ENCODE results near the gene B3GNT2. TPM values are rescaled to one million over a fixed set of nuclear protein-coding genes. Genes with fewer than 3 reads are reported as not detected.
"Not testable (repeated sequence)": the region's sequence is repeated elsewhere in the genome, so short reads cannot be mapped to it uniquely, and the experiment has no call there.

B3GNT2 gene
- total and polyA plus RNA-seq, 7 donors, result 2.3 to 3.2 (median 2.9) TPM

GRCh38 chr2:62158444-62159121 is 37.3 kb upstream of the B3GNT2 start:
- Histone ChIP-seq H3K36me3 (ENCODE audit: insufficient read depth in 1 of 2, low read depth in 1 of 2) (no peaks in the 10 kb centered on the region), H3K9me3 (peaks cover 7% of the 10 kb centered on the region), H3K4me3 (no peak overlapping the region), H3K27me3 (ENCODE audit: insufficient read depth in 3 of 3, low read length in 2 of 3) (no peaks in the 10 kb centered on the region), H3K4me1 (no peaks in the 10 kb centered on the region), H3K27ac (no peak overlapping the region)
- intact Hi-C loops (cut with DNase I), result no loop called here
- no peak for DNase-seq
- no peak for TF ChIP-seq CTCF (IDR thresholded peaks at IDR 0.05)
- peak in 1 of 4 donors; percentile 29 for ATAC-seq
- WGBS, 3 donors, result 46 to 56% (median 46%) methylated on average over 9 of the region's 9 CpGs

GRCh38 chr2:62160691-62161090 is 35.2 kb upstream of the B3GNT2 start:
- H3K4me3 ChIP-seq; ATAC-seq; H3K4me1 ChIP-seq; H3K27ac ChIP-seq; H3K27me3 ChIP-seq (ENCODE audit: insufficient read depth in 3 of 3, low read length in 2 of 3); H3K36me3 ChIP-seq (ENCODE audit: insufficient read depth in 1 of 2, low read depth in 1 of 2); DNase-seq; H3K9me3 ChIP-seq; intact Hi-C loops (cut with DNase I): not testable (repeated sequence)
- 97 to 98% (median 98%) methylated on average over 9 of the region's 9 CpGs for WGBS, 3 donors

GRCh38 chr2:62163106-62163831 is 32.6 kb upstream of the B3GNT2 start:
- H3K27me3 ChIP-seq (ENCODE audit: insufficient read depth in 3 of 3, low read length in 2 of 3), result no peaks in the 10 kb centered on the region
- DNase-seq (no peak), ATAC-seq (no peak)
- TF ChIP-seq CTCF (IDR thresholded peaks at IDR 0.05), result no peak
- intact Hi-C loops (cut with DNase I), result no loop called here
- H3K36me3 ChIP-seq (ENCODE audit: insufficient read depth in 1 of 2, low read depth in 1 of 2), result no peaks in the 10 kb centered on the region
- H3K27ac ChIP-seq, result no peak overlapping the region
- H3K4me1 ChIP-seq, result no peaks in the 10 kb centered on the region
- 84 to 91% (median 90%) methylated on average over 3 of the region's 3 CpGs for WGBS, 3 donors
- no peaks in the 10 kb centered on the region for H3K9me3 ChIP-seq
- no peak overlapping the region for H3K4me3 ChIP-seq

GRCh38 chr2:62163834-62164233 is 32.1 kb upstream of the B3GNT2 start:
- DNase-seq (no peak), ATAC-seq (no peak)
- no peak overlapping the region for H3K27ac ChIP-seq
- 54 to 61% (median 61%) methylated on average over 2 of the region's 2 CpGs for WGBS, 3 donors
- H3K36me3 ChIP-seq (ENCODE audit: insufficient read depth in 1 of 2, low read depth in 1 of 2), result no peaks in the 10 kb centered on the region
- H3K4me3 ChIP-seq, result no peak overlapping the region
- H3K4me1 ChIP-seq, result no peaks in the 10 kb centered on the region
- no peaks in the 10 kb centered on the region for H3K27me3 ChIP-seq (ENCODE audit: insufficient read depth in 3 of 3, low read length in 2 of 3)
- TF ChIP-seq CTCF (IDR thresholded peaks at IDR 0.05), result no peak
- intact Hi-C loops (cut with DNase I), result no loop called here
- H3K9me3 ChIP-seq, result no peaks in the 10 kb centered on the region

GRCh38 chr2:62175728-62176127 is 20.2 kb upstream of the B3GNT2 start:
- H3K4me3 ChIP-seq, result no peak overlapping the region
- intact Hi-C loops (cut with DNase I), result no loop called here
- ATAC-seq, result no peak
- no peaks in the 10 kb centered on the region for H3K36me3 ChIP-seq (ENCODE audit: insufficient read depth in 1 of 2, low read depth in 1 of 2)
- no peaks in the 10 kb centered on the region for H3K27me3 ChIP-seq (ENCODE audit: insufficient read depth in 3 of 3, low read length in 2 of 3)
- H3K4me1 ChIP-seq, result no peaks in the 10 kb centered on the region
- TF ChIP-seq CTCF (IDR thresholded peaks at IDR 0.05), result no peak
- 60 to 63% (median 60%) methylated on average over 4 of the region's 4 CpGs for WGBS, 3 donors
- H3K27ac ChIP-seq, result no peak overlapping the region
- no peaks in the 10 kb centered on the region for H3K9me3 ChIP-seq
- no peak for DNase-seq
